Cardiac fibroblast (primary cell): Measurements from ENCODE around the gene LRRC8C.

Experiments
- DNase-seq, 2 donors: peaks; one replicate each; pipeline versions ENCODE4 v3.0.0 to v3.0.0-alpha.2; 2010; ENCODE audit warnings: low read depth in 2 of 2
- H3K4me3 ChIP-seq, 2 donors: replicated peaks in 1 of 2; 1 replicate in 1 of 2; 2 replicates in 1 of 2; pipeline ENCODE4 v1.5.1; 2011; ENCODE audit warnings: low read depth in 2 of 2, low read length in 2 of 2, mild to moderate bottlenecking in 2 of 2, moderate library complexity in 1 of 2
- CTCF ChIP-seq: IDR thresholded peaks from one replicate; pipeline ENCODE4 v1.5.1; 2011; ENCODE audit warnings: low read depth, mild to moderate bottlenecking, low read length, inconsistent platforms

Gene LRRC8C

DNA sequence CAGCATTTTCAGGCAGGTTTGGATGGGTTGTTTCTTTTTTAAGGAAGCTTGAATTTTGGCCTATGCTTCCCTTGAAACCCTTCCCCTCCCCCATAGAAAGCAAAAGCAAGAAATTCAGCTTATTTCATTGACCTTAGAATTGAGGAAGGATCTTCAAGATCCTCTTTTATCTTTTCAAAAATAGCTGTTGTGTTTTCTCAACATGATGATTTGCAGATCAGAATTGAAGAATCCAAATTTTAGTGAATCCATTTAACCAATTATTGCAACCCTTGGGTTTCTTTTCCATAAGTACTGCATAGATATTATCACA is 73.7 kb downstream of the LRRC8C start:
- no peak for DNase-seq
- TF ChIP-seq CTCF = no peak
- no peak overlapping the region for H3K4me3 ChIP-seq

DNA sequence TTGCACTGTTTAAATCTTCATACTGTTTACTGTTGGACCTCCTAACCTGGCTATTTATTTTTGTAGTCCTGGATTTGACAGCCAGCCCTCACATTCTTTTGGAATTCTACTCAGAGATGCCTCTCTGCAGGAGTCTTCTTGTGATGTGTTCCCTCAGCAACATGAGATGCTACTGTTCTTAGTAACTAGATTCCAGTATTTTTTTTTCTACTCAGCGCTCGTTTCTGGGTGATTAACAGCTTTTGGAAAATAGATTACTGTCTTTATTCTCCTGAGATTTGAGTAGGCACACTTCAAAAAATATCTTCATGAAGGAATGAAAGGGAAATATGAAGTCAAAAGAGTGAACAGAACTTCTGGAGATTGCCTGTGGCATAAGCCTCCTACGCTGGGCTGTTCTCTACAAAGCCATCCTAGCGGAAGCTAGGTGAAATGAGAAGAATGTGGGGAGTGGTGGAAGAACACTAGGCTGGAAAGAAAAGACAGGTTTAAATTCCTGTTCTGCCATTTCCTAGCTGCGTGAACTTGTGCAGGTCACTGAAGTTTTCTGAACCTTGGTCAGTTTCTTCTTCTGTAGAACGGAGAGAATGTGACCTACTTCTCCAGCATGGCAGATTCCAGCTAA is 75.9 kb downstream of the LRRC8C start:
- TF ChIP-seq CTCF = no peak
- no peak overlapping the region for H3K4me3 ChIP-seq

DNA sequence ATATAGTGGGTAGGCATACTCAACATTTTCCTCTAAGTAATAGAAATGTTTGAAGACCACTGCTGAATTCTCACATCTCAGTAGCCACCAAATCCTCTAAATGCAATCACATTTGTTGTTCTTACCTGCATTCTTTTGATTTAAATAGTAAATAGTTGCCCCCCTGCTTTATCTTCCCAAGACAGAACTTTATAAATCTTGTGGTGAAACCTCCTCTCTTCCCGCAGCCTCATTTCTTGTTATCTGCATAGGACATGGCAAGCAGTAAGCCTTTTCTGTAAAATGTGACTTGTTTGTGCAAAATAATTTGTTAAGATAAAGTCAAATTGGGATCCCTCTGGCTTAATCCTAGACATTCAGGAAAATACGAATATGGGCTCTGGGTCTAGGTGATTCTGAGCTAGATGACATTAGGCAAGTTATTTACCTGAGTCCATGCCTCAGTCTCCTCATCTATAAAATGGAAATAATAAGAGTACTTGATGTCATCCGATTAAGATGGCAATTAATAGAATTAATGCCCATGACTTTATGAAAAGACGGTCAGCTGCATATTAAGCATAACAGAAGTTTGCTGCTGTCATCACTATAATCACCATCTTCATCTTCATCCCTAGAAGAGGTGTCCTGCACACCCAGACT is 77.7 kb downstream of the LRRC8C start:
- no peak overlapping the region for H3K4me3 ChIP-seq
- DNase-seq = no peak
- no peak for TF ChIP-seq CTCF

More for the DNA sequence above, 75.9 kb downstream of the LRRC8C start:
- DNase-seq = no peak

GRCh38 chr1:89711140-89711778 is 78.3 kb downstream of the LRRC8C start:
- no peak for TF ChIP-seq CTCF
- no peak for DNase-seq
- H3K4me3 ChIP-seq = no peak overlapping the region

- TF ChIP-seq CTCF = no peak
- no peak for DNase-seq
- H3K4me3 ChIP-seq = no peak overlapping the region
Measured at GRCh38 chr1:89712420-89712819, 79.5 kb downstream of the LRRC8C start.

GRCh38 chr1:89715677-89716076 is 82.8 kb downstream of the LRRC8C start:
- DNase-seq = no peak
- no peak overlapping the region for H3K4me3 ChIP-seq
- no peak for TF ChIP-seq CTCF
